HG02763 (cell line): ENCODE data around the gene STX18.

ENCODE experiments used
- ATAC-seq: cut with Tn5 transposase; IDR thresholded peaks from one replicate; pipeline ENCODE4 v1.9.1; 2021; ENCODE audit warnings: mild to moderate bottlenecking, moderate library complexity; ENCODE audit not compliant: unreplicated experiment

Gene STX18

GRCh38 chr4:4440333-4441061, 101.4 kb downstream of the STX18 start:
- no peak for ATAC-seq

- ATAC-seq: no peak
Measured at GRCh38 chr4:4439782-4440181, 102.1 kb downstream of the STX18 start.

GRCh38 chr4:4438891-4439290, 103.0 kb downstream of the STX18 start:
- no peak for ATAC-seq

GRCh38 chr4:4437798-4438470, 103.9 kb downstream of the STX18 start:
- ATAC-seq: no peak

- ATAC-seq: no peak
Measured at GRCh38 chr4:4436244-4436823, 105.5 kb downstream of the STX18 start.

GRCh38 chr4:4433941-4434340, 107.9 kb downstream of the STX18 start:
- no peak for ATAC-seq

- ATAC-seq: no peak
Measured at GRCh38 chr4:4432341-4433125, 109.3 kb downstream of the STX18 start.

- ATAC-seq: no peak
Measured at GRCh38 chr4:4430492-4431195, 111.2 kb downstream of the STX18 start.

- ATAC-seq: no peak
Measured at GRCh38 chr4:4428966-4429875, 112.6 kb downstream of the STX18 start.

- no peak for ATAC-seq
Measured at GRCh38 chr4:4427886-4428285, 114.0 kb downstream of the STX18 start.

GRCh38 chr4:4427121-4427870, 114.6 kb downstream of the STX18 start:
- ATAC-seq: no peak

- no peak for ATAC-seq
Measured at GRCh38 chr4:4426511-4427120, 115.2 kb downstream of the STX18 start.

GRCh38 chr4:4425696-4426095, 116.2 kb downstream of the STX18 start:
- ATAC-seq: no peak

- no peak for ATAC-seq
Measured at GRCh38 chr4:4425119-4425690, 116.6 kb downstream of the STX18 start.

- no peak for ATAC-seq
Measured at GRCh38 chr4:4424499-4425115, 117.2 kb downstream of the STX18 start.

GRCh38 chr4:4423706-4424498, 117.9 kb downstream of the STX18 start:
- ATAC-seq: no peak

GRCh38 chr4:4422856-4423499, 118.9 kb downstream of the STX18 start:
- ATAC-seq: no peak
